Measurements from ENCODE around the gene SLC7A7.
A peak's percentile ranks its signal among the peaks of the same experiment; 100 is the strongest.

The SLC7A7 gene

GRCh38 chr14:22841769-22842168 lies 26.5 kb upstream of the SLC7A7 start:
- no peaks in the 10 kb centered on the region; a peak in 1 of 3 replicates for H3K36me3 ChIP-seq (ENCODE audit: control insufficient read depth in 2 of 2, insufficient read depth in 1 of 2, low read length in 2 of 2)
- ChIA-PET CTCF (interaction anchor here (2.7 kb wide), 1 partner anchor 11 kb away, joined by 8 read pairs; no protein-coding TSS in a partner anchor), POLR2A (interaction anchor here (1.9 kb wide), 1 partner anchor 9 kb away, joined by 5 read pairs; no protein-coding TSS in a partner anchor)

DNA sequence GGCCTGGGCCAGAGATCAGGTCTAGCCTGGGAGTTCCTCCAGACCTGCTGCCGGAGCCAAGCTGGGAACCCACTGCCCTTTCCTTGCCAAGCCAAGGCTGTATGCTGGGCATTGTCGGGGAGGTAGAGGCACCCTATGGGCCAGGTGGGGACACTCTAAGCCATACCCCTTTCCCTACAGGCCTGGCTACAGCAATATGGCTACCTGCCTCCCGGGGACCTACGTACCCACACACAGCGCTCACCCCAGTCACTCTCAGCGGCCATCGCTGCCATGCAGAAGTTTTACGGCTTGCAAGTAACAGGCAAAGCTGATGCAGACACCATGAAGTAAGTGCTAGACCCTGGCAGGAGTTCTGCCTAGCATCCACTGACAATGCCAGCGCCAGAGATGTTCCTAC lies 26.1 kb upstream of the SLC7A7 start:
- ChIA-PET POLR2A (interaction anchor here (1.9 kb wide), 1 partner anchor 9 kb away, joined by 5 read pairs; no protein-coding TSS in a partner anchor), CTCF (interaction anchor here (0.6 to 2.7 kb wide), 3 partner anchors 12 to 18 kb away, joined by 3 to 8 read pairs (median 6); no protein-coding TSS in a partner anchor)
- Histone ChIP-seq H3K36me3 (ENCODE audit: control insufficient read depth in 2 of 2, insufficient read depth in 1 of 2, low read length in 2 of 2) (no peaks in the 10 kb centered on the region; a peak in 1 of 3 replicates), H3K4me3 (ENCODE audit: low read depth, low read length) (no peak overlapping the region), H3K4me1 (ENCODE audit: control insufficient read depth, insufficient read depth, low read length) (no peaks in the 10 kb centered on the region), H3K27ac (ENCODE audit: extremely low read depth, low read depth, low read length) (no peak overlapping the region), H3K9me3 (ENCODE audit: control insufficient read depth, insufficient read depth, low read depth, low read length) (no peaks in the 10 kb centered on the region)
- TF ChIP-seq ZNF549 (tag by site-specific recombination; IDR thresholded peaks at IDR 0.05) (no peak), TCF7L2 (IDR thresholded peaks at IDR 0.05; ENCODE audit: borderline replicate concordance, low read depth, low read length) (no peak), ZNF404 (tag by site-specific recombination; IDR thresholded peaks at IDR 0.05) (no peak), ZNF529 (tag by site-specific recombination; IDR thresholded peaks at IDR 0.05; ENCODE audit: insufficient replicate concordance) (no peak), ZSCAN23 (tag by site-specific recombination; IDR thresholded peaks at IDR 0.05) (no peak), ZNF571 (tag by site-specific recombination; IDR thresholded peaks at IDR 0.05) (no peak), ZNF677 (tag by site-specific recombination; IDR thresholded peaks at IDR 0.05) (no peak), ZNF707 (tag by site-specific recombination; IDR thresholded peaks at IDR 0.05) (no peak), HOXC10 (CRISPR knock-in tag; IDR thresholded peaks at IDR 0.05) (no peak), PRDM10 (tag by site-specific recombination; IDR thresholded peaks at IDR 0.05) (no peak), HOXA7 (CRISPR knock-in tag; IDR thresholded peaks at IDR 0.05; ENCODE audit: borderline replicate concordance) (no peak), ZSCAN4 (tag by site-specific recombination; IDR thresholded peaks at IDR 0.05) (no peak), ZNF596 (tag by site-specific recombination; IDR thresholded peaks at IDR 0.05) (no peak), ZNF133 (tag by site-specific recombination; IDR thresholded peaks at IDR 0.05) (no peak)

More at GRCh38 chr14:22841769-22842168, 26.5 kb upstream of the SLC7A7 start:
- Histone ChIP-seq H3K4me3 (ENCODE audit: low read depth, low read length) (no peak overlapping the region), H3K27ac (ENCODE audit: extremely low read depth, low read depth, low read length) (no peak overlapping the region), H3K4me1 (ENCODE audit: control insufficient read depth, insufficient read depth, low read length) (no peaks in the 10 kb centered on the region), H3K9me3 (ENCODE audit: control insufficient read depth, insufficient read depth, low read depth, low read length) (no peaks in the 10 kb centered on the region)
- no peak for TF ChIP-seq ZNF830 (tag by site-specific recombination; IDR thresholded peaks at IDR 0.05; ENCODE audit: low read depth)

DNA sequence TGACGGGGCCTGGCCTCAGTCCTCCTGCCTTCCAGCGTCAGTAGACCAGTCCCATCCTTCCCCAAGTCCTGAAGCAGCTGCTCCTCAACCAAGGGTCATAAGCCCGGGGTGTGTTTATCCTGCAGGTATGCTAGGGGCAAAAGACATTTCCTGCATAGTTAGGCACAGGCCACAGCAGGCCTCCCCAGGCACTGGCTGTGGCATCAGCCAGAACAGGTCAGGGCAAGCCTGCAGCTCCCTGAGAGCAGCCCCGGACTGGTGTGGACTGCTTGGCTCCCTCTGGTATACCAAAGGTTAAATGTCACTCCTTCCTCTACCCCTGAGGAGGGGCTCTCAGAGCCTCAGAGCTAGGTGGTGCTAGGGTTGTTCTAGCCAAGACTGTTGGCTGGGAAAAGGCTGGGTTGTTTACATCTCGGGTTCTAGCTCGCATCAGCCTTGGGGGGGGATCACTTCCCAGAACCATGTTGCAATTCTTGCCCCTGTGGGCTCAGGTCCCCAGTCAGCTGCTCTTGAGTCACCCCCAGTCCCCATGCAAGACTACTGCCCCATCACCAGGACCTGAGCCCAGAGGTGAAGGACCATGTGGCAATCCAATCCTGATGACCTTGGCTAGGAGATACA lies 24.0 kb upstream of the SLC7A7 start:
- H3K36me3 ChIP-seq (ENCODE audit: control insufficient read depth in 2 of 2, insufficient read depth in 1 of 2, low read length in 2 of 2), result peaks cover 6 to 12% of the 10 kb centered on the region in 2 experiments; a peak in 2 of 3 replicates
- H3K4me3 ChIP-seq (ENCODE audit: low read depth, low read length), result no peak overlapping the region
- no peaks in the 10 kb centered on the region for H3K9me3 ChIP-seq (ENCODE audit: control insufficient read depth, insufficient read depth, low read depth, low read length)
- H3K4me1 ChIP-seq (ENCODE audit: control insufficient read depth, insufficient read depth, low read length), result no peaks in the 10 kb centered on the region
- POLR2A ChIA-PET, result interaction anchor here (1.1 kb wide), 1 partner anchor 9 kb away, joined by 3 read pairs; no protein-coding TSS in a partner anchor
- CTCF ChIA-PET, result interaction anchor here (0.5 to 2.7 kb wide), 9 partner anchors 12 to 282 kb away, joined by 3 to 13 read pairs (median 5); no protein-coding TSS in a partner anchor
- TF ChIP-seq, protein P1, sequence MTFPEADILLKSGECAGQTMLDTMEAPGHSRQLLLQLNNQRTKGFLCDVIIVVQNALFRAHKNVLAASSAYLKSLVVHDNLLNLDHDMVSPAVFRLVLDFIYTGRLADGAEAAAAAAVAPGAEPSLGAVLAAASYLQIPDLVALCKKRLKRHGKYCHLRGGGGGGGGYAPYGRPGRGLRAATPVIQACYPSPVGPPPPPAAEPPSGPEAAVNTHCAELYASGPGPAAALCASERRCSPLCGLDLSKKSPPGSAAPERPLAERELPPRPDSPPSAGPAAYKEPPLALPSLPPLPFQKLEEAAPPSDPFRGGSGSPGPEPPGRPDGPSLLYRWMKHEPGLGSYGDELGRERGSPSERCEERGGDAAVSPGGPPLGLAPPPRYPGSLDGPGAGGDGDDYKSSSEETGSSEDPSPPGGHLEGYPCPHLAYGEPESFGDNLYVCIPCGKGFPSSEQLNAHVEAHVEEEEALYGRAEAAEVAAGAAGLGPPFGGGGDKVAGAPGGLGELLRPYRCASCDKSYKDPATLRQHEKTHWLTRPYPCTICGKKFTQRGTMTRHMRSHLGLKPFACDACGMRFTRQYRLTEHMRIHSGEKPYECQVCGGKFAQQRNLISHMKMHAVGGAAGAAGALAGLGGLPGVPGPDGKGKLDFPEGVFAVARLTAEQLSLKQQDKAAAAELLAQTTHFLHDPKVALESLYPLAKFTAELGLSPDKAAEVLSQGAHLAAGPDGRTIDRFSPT (tag by site-specific recombination; IDR thresholded peaks at IDR 0.05), result no peak
- TF ChIP-seq, protein P2, sequence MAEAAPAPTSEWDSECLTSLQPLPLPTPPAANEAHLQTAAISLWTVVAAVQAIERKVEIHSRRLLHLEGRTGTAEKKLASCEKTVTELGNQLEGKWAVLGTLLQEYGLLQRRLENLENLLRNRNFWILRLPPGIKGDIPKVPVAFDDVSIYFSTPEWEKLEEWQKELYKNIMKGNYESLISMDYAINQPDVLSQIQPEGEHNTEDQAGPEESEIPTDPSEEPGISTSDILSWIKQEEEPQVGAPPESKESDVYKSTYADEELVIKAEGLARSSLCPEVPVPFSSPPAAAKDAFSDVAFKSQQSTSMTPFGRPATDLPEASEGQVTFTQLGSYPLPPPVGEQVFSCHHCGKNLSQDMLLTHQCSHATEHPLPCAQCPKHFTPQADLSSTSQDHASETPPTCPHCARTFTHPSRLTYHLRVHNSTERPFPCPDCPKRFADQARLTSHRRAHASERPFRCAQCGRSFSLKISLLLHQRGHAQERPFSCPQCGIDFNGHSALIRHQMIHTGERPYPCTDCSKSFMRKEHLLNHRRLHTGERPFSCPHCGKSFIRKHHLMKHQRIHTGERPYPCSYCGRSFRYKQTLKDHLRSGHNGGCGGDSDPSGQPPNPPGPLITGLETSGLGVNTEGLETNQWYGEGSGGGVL (tag by site-specific recombination; IDR thresholded peaks at IDR 0.05), result peak; percentile 46
- TF ChIP-seq ZNF555 (tag by site-specific recombination; conservative IDR thresholded peaks at IDR 0.05) (no peak), ZFP41 (tag by site-specific recombination; IDR thresholded peaks at IDR 0.05; ENCODE audit: borderline replicate concordance) (no peak)
- no peak overlapping the region for H3K27ac ChIP-seq (ENCODE audit: extremely low read depth, low read depth, low read length)
